ENCODE measurements around the gene ASTN2. TPM values are rescaled to one million over a fixed set of nuclear protein-coding genes. Genes with fewer than 3 reads are reported as not detected.

Gene ASTN2
- total RNA-seq, 1 donor from 2014 or later: 15.9 TPM

GRCh38 chr9:116422119-116422979 lies 992.5 kb downstream of the ASTN2 start:
- no peak for DNase-seq (ENCODE audit: extremely low spot score, unreplicated experiment)
- Mint-ChIP-seq H3K9me3 (no peaks in the 10 kb centered on the region), H3K4me3 (no peak overlapping the region), H3K36me3 (peaks cover 8% of the 10 kb centered on the region), H3K27me3 (no peaks in the 10 kb centered on the region), H3K4me1 (ENCODE audit: unreplicated experiment) (no peaks in the 10 kb centered on the region), H3K27ac (no peak overlapping the region)
- no peak for TF ChIP-seq CTCF (conservative IDR thresholded peaks at IDR 0.05)

GRCh38 chr9:116420993-116421538 lies 993.8 kb downstream of the ASTN2 start:
- H3K27ac Mint-ChIP-seq: no peak overlapping the region
- H3K4me3 Mint-ChIP-seq: no peak overlapping the region
- H3K4me1 Mint-ChIP-seq (ENCODE audit: unreplicated experiment): no peaks in the 10 kb centered on the region
- H3K36me3 Mint-ChIP-seq: peaks cover 8% of the 10 kb centered on the region
- DNase-seq (ENCODE audit: extremely low spot score, unreplicated experiment): no peak
- H3K9me3 Mint-ChIP-seq: no peaks in the 10 kb centered on the region
- TF ChIP-seq CTCF (conservative IDR thresholded peaks at IDR 0.05): no peak
- no peaks in the 10 kb centered on the region for H3K27me3 Mint-ChIP-seq

GRCh38 chr9:116419181-116419580 lies 995.7 kb downstream of the ASTN2 start:
- Mint-ChIP-seq H3K9me3 (no peaks in the 10 kb centered on the region), H3K36me3 (peaks cover 8% of the 10 kb centered on the region), H3K4me3 (no peak overlapping the region), H3K27me3 (no peaks in the 10 kb centered on the region), H3K4me1 (ENCODE audit: unreplicated experiment) (peaks cover 8% of the 10 kb centered on the region), H3K27ac (no peak overlapping the region)
- DNase-seq (ENCODE audit: extremely low spot score, unreplicated experiment): no peak
- TF ChIP-seq CTCF (conservative IDR thresholded peaks at IDR 0.05): no peak

GRCh38 chr9:116417464-116417863 lies 997.4 kb downstream of the ASTN2 start:
- no peaks in the 10 kb centered on the region for H3K27me3 Mint-ChIP-seq
- no peak for DNase-seq (ENCODE audit: extremely low spot score, unreplicated experiment)
- H3K9me3 Mint-ChIP-seq: no peaks in the 10 kb centered on the region

GRCh38 chr9:116416421-116416820 lies 998.4 kb downstream of the ASTN2 start:
- DNase-seq (ENCODE audit: extremely low spot score, unreplicated experiment): no peak
- peaks cover 8% of the 10 kb centered on the region for H3K4me1 Mint-ChIP-seq (ENCODE audit: unreplicated experiment)
- H3K4me3 Mint-ChIP-seq: no peak overlapping the region
- no peak for TF ChIP-seq CTCF (conservative IDR thresholded peaks at IDR 0.05)
- peaks cover 7% of the 10 kb centered on the region for H3K36me3 Mint-ChIP-seq
- no peaks in the 10 kb centered on the region for H3K9me3 Mint-ChIP-seq
- H3K27me3 Mint-ChIP-seq: no peaks in the 10 kb centered on the region
- no peak overlapping the region for H3K27ac Mint-ChIP-seq

More at GRCh38 chr9:116417464-116417863, 997.4 kb downstream of the ASTN2 start:
- Mint-ChIP-seq H3K27ac (no peak overlapping the region), H3K36me3 (peaks cover 8% of the 10 kb centered on the region), H3K4me1 (ENCODE audit: unreplicated experiment) (peaks cover 8% of the 10 kb centered on the region), H3K4me3 (no peak overlapping the region)
- TF ChIP-seq CTCF (conservative IDR thresholded peaks at IDR 0.05): no peak
